ENCODE results near the gene STRN4. TPM values are rescaled to one million over a fixed set of nuclear protein-coding genes. Genes with fewer than 3 reads are reported as not detected.

STRN4 gene
- total RNA-seq, 2 donors from 2014 or later, result 51.4 to 55.5 TPM

- Histone ChIP-seq H3K36me3 (replicated peaks in 1 of 2; ENCODE audit: insufficient read depth in 1 of 2, low read depth in 2 of 2) (peaks cover 0 to 22% of the 10 kb centered on the region in 2 donors), H3K27me3 (no peaks in the 10 kb centered on the region), H3K4me1 (no peaks in the 10 kb centered on the region), H3K4me3 (no peak overlapping the region), H3K9me3 (no peaks in the 10 kb centered on the region), H3K27ac (peak overlapping the region in 1 of 4 donors; percentile 58)
- ATAC-seq (no peak), DNase-seq (peak in 1 of 4 donors; percentile 71)
- WGBS, 2 donors, result 77 to 81% methylated on average over 16 to 23 of the region's 23 CpGs
- intact Hi-C loops (cut with DNase I), result no loop called here
- TF ChIP-seq CTCF (IDR thresholded peaks at IDR 0.05) (no peak), POLR2A (IDR thresholded peaks at IDR 0.05) (no peak)
Measured at GRCh38 chr19:46732966-46733689, 13.1 kb downstream of the STRN4 start.

- ATAC-seq, result no peak
- no peak for TF ChIP-seq CTCF (IDR thresholded peaks at IDR 0.05)
- no peak for TF ChIP-seq POLR2A (IDR thresholded peaks at IDR 0.05)
Measured at GRCh38 chr19:46732172-46732938, 13.9 kb downstream of the STRN4 start.

GRCh38 chr19:46731584-46731983, 14.7 kb downstream of the STRN4 start:
- peak in 1 of 4 donors; percentile 32 for DNase-seq
- Histone ChIP-seq H3K36me3 (replicated peaks in 1 of 2; ENCODE audit: insufficient read depth in 1 of 2, low read depth in 2 of 2) (peaks cover 0 to 28% of the 10 kb centered on the region in 2 donors), H3K27me3 (no peaks in the 10 kb centered on the region), H3K4me3 (no peak overlapping the region), H3K27ac (peak overlapping the region in 1 of 4 donors; percentile 12), H3K9me3 (no peaks in the 10 kb centered on the region), H3K4me1 (no peaks in the 10 kb centered on the region)
- ATAC-seq, result no peak
- intact Hi-C loops (cut with DNase I), result no loop called here
- 71 to 90% methylated on average over 14 of the region's 14 CpGs for WGBS, 2 donors
- no peak for TF ChIP-seq CTCF (IDR thresholded peaks at IDR 0.05)
- no peak for TF ChIP-seq POLR2A (IDR thresholded peaks at IDR 0.05)

More at GRCh38 chr19:46732172-46732938, 13.9 kb downstream of the STRN4 start:
- Histone ChIP-seq H3K27ac (no peak overlapping the region), H3K4me1 (no peaks in the 10 kb centered on the region), H3K36me3 (replicated peaks in 1 of 2; ENCODE audit: insufficient read depth in 1 of 2, low read depth in 2 of 2) (peaks cover 0 to 24% of the 10 kb centered on the region in 2 donors), H3K9me3 (no peaks in the 10 kb centered on the region), H3K27me3 (no peaks in the 10 kb centered on the region), H3K4me3 (no peak overlapping the region)
- 85 to 94% methylated on average over 26 to 28 of the region's 28 CpGs for WGBS, 2 donors
- intact Hi-C loops (cut with DNase I), result no loop called here
- no peak for DNase-seq

- Histone ChIP-seq H3K9me3 (no peaks in the 10 kb centered on the region), H3K4me1 (no peaks in the 10 kb centered on the region), H3K27ac (peak overlapping the region in 1 of 4 donors; percentile 12), H3K36me3 (replicated peaks in 1 of 2; ENCODE audit: insufficient read depth in 1 of 2, low read depth in 2 of 2) (peaks cover 0 to 28% of the 10 kb centered on the region in 2 donors), H3K27me3 (no peaks in the 10 kb centered on the region), H3K4me3 (no peak overlapping the region)
- intact Hi-C loops (cut with DNase I), result no loop called here
- WGBS, 2 donors, result 65 to 93% methylated on average over 3 to 7 of the region's 14 CpGs
- TF ChIP-seq CTCF (IDR thresholded peaks at IDR 0.05) (no peak), POLR2A (IDR thresholded peaks at IDR 0.05) (peak in 1 of 3 donors; percentile 14)
- DNase-seq, result peak in 1 of 4 donors; percentile 65
- no peak for ATAC-seq
Measured at GRCh38 chr19:46731007-46731501, 15.2 kb downstream of the STRN4 start.
